Colon (tissue), 2 donors: ENCODE measurements around the gene PWWP2A.
"Not testable (repeated sequence)": the region's sequence is repeated elsewhere in the genome, so short reads cannot be mapped to it uniquely, and the experiment has no call there.

Source experiments
- FAIRE-seq: peaks from 2 replicates; lab custom pipeline; 2012; peaks lifted over from hg19 to GRCh38; lab: Jason Lieb, UNC
- donor health status: control.
- donor health status: control.

The PWWP2A gene, protein sequence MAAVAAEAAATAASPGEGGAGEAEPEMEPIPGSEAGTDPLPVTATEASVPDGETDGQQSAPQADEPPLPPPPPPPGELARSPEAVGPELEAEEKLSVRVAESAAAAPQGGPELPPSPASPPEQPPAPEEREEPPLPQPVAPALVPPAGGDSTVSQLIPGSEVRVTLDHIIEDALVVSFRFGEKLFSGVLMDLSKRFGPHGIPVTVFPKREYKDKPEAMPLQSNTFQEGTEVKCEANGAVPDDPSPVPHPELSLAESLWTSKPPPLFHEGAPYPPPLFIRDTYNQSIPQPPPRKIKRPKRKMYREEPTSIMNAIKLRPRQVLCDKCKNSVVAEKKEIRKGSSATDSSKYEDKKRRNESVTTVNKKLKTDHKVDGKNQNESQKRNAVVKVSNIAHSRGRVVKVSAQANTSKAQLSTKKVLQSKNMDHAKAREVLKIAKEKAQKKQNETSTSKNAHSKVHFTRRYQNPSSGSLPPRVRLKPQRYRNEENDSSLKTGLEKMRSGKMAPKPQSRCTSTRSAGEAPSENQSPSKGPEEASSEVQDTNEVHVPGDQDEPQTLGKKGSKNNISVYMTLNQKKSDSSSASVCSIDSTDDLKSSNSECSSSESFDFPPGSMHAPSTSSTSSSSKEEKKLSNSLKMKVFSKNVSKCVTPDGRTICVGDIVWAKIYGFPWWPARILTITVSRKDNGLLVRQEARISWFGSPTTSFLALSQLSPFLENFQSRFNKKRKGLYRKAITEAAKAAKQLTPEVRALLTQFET

DNA sequence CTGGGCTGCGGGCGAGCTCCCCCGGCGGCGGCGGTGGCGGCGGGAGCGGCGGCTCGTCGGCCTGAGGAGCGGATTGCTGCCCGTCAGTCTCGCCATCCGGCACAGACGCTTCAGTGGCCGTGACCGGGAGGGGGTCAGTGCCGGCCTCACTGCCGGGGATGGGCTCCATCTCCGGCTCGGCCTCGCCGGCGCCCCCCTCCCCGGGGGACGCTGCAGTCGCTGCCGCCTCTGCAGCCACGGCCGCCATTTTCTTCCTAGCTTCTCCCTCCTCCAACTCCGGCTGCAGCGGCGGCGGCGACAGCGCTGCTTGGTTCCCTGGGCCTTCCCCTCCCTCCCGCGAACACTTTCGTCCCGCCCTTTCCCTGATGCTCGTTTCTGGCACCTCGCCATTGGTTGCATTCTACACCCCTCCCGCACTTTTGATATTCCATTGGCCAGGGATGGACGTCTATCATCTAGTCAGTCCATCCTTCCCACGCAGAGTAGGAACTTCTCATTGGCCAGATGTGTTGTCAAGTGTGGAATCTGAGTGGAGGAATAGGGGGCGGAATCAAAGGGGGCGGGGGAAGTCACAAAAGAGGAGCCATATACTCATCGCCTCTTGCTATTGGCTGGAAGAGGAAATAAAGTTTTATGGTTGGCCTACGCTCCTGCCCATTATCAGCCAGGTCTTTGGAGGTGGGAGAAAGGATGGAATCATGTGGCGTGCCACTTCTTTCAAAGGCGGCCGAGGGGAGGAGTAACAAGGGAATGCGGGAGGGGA is at the start of gene PWWP2A:
TSS of gene PWWP2A (minus strand) at position 309 of the 763 bp plus-strand sequence. CDS start at position 247, 62 bp downstream.
- FAIRE-seq, result peak; percentile 98

DNA sequence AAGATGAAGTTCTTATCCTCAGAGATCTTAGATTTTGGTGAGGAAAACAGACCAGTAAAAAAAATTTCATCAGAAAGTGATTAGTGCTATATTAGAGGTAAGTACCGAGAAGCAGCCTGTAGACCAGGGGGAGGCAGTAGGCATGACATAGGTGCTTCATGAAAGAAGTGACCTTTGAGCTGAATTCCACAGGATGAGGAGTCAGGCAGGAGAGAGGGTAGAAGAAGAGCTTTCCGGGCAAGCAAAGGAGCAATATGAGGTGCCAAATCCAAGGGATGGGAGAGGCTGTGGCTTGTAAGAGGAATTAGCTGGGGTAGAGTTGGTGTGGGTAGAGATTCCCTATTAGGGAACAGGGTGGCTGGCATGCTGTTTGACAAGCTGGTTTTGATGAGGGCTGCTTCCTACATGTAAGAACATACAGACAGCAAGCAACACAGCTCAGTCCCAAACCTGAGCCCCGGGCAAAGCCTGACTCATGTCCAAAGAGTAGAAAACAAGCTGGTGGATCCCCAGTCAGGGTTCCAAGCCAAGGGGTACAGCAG is 48.4 kb upstream of the PWWP2A start:
- no peak for FAIRE-seq

DNA sequence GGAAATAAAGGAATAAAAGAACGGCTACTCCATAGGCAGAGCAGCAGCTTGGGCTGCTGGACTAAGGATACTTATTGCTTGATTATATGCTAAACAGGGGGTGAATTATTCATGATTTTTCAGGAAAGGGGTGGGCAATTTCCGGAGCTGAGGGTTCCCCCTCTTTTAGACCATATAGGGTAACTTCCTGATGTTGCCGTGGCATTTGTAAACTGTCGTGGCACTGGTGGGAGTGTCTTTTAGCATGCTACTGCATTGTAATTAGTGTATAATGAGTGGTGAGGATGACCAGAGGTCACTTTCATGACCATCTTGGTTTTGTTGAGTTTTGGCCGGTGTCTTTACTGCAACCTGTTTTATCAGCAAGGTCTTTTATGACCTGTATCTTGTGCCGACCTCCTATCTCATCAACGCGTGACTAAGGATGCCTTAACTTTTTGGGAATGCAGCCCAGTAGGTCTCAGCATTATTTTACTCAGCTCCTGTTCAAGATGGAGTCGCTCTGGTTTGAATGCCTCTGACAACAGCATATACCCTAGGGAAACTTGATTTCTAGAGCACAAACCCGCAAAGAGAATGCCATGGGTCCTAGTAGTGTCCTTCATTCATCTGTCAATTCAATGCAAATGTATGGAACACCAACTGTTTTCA is 47.8 kb upstream of the PWWP2A start:
- FAIRE-seq, result no peak

DNA sequence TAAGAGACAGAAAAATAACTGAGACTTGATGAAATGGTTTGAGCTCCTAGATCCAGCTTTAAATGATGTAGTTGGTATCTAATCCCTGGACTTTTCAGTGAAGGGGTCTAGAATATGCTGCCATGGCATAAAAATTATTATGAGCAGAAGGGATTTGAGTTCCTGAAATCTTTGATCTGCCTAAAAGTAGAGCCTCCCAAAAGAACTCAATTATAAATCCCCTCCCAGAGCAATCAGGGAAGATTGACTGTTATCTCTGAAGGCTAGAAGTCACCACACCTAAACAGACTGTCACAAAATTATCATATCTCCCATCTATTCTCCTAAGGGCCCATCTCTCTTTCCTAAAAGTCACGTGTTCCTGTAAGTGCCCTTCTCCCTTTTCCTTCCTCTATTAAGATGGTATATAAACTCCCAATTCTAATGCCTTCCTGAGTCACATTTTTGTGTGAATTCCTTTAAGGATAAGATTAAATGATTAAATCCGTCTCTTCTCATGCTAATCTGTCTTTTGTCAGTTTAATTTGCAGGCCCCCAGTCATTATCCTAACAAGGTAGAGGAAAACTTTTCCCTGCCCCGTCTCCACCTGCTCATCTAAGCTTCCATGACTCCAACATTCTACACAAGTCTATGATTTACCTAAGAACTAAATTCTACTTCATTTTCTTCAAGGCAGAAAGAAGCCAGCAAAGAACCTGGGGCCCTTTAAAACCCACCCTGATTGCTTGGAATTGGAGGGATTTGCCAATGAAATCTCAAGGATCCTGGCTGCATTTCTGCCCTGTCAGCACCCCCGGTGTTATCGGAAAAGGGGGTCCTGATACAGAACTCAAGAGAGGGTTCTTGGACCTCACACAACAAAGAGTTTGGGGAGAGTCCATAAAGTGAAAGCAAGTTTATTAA is 47.1 kb upstream of the PWWP2A start:
- FAIRE-seq, result no peak

DNA sequence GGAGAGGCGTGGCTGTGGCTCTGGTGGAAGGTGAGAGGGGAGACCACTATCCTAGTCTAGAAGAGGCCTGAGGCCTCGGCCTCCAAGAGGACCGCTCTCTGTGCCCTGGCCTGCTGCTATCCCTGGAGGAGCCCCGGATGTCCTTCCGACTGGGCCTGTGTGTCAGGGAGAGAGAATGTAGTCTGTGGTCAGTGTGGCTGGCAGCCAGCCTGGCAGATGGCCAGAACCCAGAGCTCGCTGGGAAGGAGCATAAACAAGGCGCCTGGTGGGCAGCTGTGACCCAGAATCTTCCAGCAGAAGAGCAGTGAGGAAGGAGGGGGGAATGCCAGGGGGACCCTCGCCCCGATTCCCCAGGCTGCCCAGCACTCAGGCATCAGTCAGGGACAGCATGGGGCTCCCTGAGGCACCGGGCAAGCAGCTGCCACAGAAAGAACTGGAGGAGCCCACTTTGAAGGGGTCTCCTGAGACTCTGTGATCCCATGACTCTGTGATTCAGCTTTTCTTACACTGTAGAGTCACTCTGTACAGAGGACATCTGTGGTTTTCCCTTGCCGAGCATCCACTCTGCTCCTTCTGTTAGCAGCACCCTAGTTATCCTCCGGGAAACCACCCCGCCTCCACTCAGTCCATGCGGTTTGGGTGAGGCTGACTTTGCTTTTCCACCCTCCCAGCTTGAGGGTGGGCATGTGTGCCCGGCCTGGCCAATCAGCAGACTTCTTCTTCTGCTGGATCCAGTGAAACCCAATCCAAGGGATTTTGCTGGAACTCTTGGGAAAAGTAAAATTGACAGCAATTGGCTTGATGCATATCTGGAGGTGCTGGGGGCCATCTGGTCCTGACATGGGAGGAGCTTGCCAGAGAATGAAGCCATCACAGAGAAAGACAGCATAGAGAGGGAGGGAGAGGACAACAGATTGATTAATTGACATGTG is 46.2 kb upstream of the PWWP2A start:
- FAIRE-seq, result no peak

DNA sequence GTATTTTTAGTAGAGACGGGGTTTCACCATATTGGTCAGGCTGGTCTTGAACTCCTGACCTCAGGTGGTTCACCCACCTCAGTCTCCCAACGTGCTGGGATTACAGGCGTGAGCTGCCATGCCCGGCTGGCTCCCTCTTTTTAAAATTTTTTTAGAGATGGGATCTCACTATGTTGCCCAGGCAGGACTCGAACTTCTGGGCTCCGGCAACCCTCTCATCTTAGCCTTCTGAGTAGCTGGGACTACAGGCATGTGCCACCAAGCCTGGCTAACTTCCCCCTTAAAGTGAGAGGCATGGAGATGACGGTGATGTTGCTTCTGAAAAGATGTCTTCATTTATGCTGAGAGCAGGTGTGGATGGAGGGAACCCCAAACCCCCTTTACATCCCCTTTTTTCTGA is 43.7 kb upstream of the PWWP2A start:
- FAIRE-seq, result no peak

DNA sequence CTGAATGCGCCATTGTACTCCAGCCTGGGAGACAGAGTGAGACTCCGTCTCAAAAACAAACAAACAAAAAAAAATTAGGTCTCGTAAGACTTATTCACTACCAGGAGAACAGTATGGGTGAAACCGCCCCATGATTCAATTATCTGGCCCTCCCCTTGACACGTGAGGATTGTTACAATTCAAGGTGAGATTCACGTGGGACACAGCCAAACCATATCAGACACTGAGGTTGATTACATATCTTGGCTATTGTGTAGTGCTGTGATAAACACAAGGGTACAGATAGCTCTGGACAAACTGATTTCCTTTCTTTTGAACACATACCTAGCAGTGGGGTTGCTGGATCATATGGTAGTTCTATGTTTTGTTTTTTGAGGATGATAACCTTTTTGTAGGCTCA is 42.4 kb upstream of the PWWP2A start:
- FAIRE-seq, result no peak

DNA sequence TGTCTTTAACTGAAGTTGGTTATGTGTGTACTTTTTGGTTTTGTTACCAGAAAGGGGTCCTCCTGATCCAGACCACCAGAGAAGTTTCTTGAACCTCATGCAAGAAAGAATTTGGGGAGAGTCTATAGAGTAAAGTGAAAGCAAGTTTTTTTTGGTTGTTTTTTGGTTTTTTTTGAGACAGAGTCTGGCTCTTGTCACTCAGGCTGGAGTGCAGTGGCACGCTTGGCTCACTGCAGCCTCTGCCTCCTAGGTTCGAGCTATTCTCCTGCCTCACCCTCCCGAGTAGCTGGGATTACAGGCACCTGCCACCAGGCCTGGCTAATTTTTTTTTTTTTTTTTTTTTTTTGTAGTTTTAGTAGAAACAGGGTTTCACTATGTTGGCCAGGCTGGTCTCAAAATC is 41.6 kb upstream of the PWWP2A start:
- not testable (repeated sequence) for FAIRE-seq

DNA sequence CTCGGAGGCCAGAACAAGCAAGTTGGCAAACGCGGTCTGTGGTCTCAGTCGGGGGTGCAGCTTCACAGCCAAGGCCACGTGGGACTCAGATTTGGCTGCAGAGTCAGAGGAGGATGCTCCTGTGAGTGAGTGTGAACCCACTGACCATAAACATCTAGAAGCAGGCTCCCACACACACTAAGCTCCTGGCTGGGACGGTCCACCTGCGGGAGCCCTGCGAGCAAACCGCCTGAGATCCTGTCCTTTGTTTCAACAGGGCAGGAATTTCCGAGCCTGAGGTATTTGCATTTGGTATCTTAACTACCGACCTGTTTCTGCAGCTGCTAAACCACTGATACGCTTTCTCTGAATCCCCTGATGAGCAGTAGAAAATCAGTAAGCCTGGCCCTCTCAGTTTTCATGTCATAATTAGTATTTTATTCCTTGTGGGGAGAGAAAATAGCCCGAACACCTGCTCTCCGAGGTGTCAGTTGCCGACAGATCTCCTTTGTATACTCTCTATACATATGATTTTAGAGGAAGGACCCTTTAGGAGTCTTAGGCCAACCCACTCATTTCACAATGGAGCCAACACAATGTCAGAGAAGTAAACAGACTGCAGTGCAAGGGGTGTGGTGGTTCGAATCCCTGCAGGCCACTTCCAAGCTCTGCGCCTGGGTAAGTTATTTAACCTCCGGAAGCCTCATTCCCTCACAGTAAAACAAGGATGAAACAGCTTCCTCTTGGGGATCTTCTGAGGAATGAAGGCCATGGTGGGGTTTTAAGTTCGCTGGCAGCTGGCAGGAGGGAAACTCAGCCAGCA is 40.9 kb upstream of the PWWP2A start:
- no peak for FAIRE-seq

DNA sequence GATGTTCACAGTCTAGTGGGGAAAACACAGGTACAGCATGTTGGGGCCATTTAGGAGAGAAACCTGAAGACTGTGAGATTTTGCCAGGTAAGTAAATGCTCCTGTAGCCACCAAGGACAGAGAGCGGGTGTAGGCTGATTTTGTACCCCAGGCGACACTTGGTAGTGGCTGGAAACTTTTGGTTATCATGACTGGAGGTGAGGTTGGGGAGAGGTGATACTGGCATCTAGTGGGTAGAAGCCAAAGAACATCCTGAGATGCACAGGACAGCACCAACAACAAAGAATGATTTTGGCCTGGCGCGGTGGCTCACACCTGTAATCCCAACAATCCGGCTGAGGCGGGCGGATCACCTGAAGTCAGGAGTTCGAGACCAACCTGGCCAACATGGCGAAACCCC is 38.8 kb upstream of the PWWP2A start:
- no peak for FAIRE-seq

DNA sequence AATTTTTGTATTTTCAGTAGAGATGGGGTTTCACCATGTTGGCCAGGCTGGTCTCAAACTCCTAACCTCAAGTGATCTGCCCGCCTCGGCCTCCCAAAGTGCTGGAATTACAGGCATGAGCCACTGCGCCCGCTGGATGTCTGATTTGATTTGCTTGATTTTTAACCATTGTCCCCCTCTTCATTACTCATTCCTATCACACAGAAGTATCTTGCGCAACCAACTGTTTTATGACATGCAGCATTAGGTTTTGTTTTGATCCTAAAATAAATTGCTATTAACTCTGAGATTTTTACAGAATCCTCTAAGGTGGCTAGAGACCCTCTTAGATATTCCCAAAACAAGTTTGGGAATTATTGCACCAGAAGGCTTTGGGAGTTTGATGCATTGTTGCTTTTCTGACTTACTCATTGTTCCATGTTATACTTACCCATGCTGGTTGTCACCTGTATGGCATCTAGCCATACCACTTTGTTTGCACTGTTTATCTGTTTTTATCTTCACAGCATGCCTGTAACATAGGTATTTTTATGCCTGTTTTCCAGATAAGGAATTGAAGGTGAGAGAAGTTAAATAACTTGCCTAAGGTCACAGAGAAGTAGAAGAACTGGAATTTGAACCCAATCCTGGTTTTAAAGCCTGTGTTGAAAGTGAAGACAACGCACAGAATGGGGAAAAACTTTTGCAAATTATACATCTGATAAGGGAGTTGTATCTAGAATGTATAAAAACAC is 35.9 kb upstream of the PWWP2A start:
- peak; percentile 58 for FAIRE-seq

DNA sequence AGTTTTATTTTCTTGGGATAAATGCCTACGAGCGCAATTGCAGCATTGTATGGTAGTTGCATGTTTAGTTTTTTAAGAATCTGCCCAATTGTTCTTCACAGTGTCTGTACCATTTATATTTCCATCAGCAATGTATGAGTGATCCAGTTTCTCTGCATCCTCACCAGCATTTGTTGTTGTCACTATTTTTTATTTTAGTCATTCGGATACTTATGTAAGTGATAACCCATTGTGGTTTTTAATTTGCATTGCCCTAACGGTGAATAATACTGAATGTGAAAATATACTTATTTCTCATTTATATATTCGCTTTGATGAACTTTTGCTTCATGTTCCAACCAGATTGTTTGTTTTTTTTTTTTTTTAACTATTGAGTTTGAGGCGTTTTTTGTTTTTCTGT is 33.7 kb upstream of the PWWP2A start:
- FAIRE-seq, result no peak

DNA sequence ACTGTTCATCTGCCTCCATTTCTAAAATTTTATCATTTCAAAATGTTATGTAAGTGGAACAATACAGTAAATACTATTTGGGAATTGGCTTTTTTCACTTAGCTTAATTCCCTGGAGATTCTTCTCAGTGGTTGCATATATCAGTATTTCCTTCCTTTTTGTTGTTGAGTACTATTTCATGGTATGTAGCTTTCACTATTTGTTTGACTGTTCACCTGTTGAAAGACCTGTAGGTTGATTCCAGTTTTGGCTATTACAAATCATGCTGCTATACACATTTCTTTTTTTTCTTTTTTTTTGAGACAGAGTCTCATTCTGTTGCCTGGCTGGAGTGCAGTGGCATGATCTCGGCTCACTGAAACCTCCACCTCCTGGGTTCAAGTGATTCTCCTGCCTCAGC is 33.0 kb upstream of the PWWP2A start:
- no peak for FAIRE-seq

DNA sequence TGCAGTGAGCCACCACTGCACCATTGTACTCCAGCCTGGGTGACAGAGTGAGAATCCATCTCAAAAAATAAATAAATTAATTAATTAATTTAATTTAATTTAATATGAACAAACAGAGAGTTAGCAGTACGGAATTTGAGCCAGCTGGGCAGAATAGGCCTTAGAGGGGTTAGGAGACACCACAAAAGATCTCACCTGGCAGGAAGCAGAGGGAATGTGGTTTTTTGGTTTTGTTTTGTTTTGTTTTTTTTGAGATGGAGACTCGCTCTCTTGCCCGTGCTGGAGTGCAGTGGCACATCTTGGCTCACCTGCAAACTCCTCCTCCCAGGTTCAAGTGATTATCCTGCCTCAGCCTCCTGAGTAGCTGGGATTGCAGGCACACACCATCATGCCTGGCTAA is 31.8 kb upstream of the PWWP2A start:
- FAIRE-seq, result no peak

DNA sequence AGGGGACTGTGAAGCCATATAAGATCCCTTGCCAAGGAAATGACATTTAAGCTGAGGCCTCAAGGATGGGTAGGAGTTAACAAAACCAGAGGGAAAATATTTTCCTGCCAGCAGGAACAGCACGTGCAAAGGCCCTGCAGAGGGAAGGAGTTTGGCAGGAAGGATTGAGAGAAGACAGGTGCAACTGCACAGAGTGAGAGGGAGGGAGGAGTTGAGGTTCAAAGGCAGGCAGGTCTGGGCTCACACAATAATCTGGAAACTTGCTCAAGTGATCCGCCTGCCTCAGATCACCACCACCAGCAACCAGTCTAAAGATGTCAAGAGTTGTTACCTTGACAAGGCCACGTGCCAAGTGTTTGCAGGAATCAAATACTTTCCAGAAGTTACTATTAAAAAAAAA is 31.1 kb upstream of the PWWP2A start:
- no peak for FAIRE-seq

DNA sequence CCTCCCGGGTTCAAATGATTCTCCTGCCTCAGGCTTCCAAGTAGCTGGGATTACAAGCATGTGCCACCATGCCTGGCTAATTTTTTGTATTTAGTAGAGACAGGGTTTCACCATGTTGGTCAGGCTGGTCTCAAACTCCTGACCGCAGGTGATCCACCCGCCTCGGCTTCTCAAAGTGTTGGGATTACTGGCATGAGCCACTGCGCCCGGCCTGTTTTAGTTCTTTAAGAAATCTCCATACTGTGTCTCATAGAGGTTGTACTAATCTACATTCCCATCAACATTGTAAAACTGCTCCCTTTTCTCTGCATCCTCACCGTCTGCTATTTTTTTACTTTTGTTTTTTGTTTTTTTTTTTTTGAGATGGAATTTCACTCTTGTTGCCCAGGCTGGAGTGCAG is 25.2 kb upstream of the PWWP2A start:
- FAIRE-seq, result not testable (repeated sequence)

DNA sequence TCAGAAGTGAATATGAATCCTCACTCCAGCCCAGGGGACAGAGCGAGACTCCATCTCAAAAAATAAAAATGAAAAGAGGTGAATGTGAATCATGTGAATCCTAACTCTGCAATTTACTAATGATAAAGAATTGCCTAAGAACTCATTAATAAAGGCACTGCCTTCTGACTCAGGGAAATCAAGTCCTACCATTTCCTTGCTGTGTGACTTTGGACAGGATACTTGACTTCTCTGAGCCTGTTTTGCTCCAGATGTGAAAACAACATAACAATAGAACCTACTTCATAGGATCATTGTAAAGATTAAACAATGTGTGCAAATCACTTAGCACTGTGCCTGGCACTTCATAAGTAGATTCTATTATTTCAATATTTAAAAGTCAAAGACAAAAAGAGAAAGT is 15.1 kb upstream of the PWWP2A start:
- FAIRE-seq, result no peak

DNA sequence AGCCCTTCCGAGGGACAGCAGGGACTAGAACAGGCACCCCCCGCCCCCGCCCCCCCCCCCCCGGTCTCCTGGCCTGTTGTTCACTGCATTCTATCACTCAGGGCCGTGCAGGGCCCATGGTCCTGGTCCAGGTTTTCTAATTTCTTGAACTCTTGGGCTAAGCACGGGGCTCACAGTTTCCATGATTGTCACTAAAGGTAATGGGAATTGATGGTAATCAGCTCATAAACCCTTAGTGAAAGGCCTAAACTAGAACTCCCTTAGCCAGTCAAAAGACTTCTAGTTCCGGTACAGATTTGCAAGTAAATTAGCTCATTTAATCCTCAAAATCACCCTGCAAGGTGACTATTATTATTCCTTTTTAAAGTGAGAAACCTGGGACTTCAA is 14.7 kb upstream of the PWWP2A start:
- FAIRE-seq, result no peak
